Activated T-cell treated with anti-CD3 and anti-CD28 coated beads, Interleukin-2, amount 50 U/mL, for 4 hours (primary cell): ENCODE results near the gene MT1F. TPM values are rescaled to one million over a fixed set of nuclear protein-coding genes. Genes with fewer than 3 reads are reported as not detected.

ENCODE experiments used
- ATAC-seq, 2 donors: fragments of 200-7000 bp; cut with Tn5 transposase; one replicate each; pipeline ENCODE4 v1.10.0; 2021
- DNase-seq: peaks from one replicate; pipeline ENCODE4 v3.0.0-alpha.2; 2020
- H3K27me3 Mint-ChIP-seq: one replicate; pipeline ENCODE4 v1.8.0; 2021; ENCODE audit warnings: low read depth, mixed read lengths
- H3K36me3 Mint-ChIP-seq: one replicate; pipeline ENCODE4 v1.8.0; 2022; ENCODE audit warnings: mixed read lengths; ENCODE audit not compliant: insufficient read depth
- H3K4me1 Mint-ChIP-seq: one replicate; pipeline ENCODE4 v1.8.0; 2021; ENCODE audit warnings: low read depth, mixed read lengths
- H3K4me3 Mint-ChIP-seq: one replicate; pipeline ENCODE4 v1.8.0; 2021; ENCODE audit warnings: mild to moderate bottlenecking, moderate library complexity, mixed read lengths
- H3K9me3 Mint-ChIP-seq: one replicate; pipeline ENCODE4 v1.8.0; 2021; ENCODE audit warnings: mixed read lengths
- total RNA-seq, 3 donors: library from RNA; stranded (reverse); gene quantifications; one replicate each; pipeline ENCODE4 v1.2.1, GENCODE V29; 2021

MT1F gene
- total RNA-seq, result 10 to 100 TPM; 10.9 to 14.4 (median 12.4) TPM

DNA sequence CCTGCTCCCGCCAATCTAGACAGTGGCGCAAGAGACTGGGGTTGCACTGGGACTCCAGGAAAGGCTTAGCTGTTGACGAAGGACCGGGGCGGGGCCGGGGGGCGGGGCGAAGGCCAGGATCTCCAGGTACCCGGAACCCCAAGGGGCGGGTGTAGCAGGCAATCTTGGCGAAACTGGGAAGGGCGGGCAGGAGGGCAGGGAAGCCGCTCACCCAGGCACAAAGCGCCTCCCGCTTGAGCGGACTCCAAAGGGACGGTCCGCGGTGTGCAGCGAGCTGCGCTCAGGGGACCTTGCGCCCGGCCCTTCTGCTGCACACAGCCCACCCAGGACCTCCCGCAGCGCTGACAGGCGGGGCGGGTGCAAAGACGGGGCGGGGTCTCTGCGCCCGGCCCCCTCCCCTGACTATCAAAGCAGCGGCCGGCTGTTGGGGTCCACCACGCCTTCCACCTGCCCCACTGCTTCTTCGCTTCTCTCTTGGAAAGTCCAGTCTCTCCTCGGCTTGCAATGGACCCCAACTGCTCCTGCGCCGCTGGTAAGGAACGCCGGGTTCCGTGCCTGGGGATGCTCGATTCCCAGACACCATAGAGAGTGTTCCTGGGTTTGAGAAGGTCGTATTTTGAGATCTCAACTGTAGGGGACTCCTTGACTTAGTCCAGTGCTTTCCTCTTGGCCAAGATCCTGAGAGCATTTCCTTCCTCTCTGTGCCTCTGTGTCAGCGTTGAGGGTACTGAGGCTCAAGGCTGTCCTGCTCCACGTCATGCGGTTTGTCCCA lies at the start of gene MT1F:
MT1F (plus strand) TSS at position 405 of the 772 bp plus-strand sequence; CDS start at position 505, 100 bp downstream.
- peak; percentile 55 for DNase-seq
- Mint-ChIP-seq H3K4me3 (peak within 1 kb of the TSS; percentile 94), H3K27me3 (no peaks in the 10 kb centered on the region), H3K9me3 (no peaks in the 10 kb centered on the region), H3K36me3 (no peaks in the 10 kb centered on the region), H3K4me1 (peaks cover 25% of the 10 kb centered on the region)
- ATAC-seq, result peak; percentile 93 to 95

DNA sequence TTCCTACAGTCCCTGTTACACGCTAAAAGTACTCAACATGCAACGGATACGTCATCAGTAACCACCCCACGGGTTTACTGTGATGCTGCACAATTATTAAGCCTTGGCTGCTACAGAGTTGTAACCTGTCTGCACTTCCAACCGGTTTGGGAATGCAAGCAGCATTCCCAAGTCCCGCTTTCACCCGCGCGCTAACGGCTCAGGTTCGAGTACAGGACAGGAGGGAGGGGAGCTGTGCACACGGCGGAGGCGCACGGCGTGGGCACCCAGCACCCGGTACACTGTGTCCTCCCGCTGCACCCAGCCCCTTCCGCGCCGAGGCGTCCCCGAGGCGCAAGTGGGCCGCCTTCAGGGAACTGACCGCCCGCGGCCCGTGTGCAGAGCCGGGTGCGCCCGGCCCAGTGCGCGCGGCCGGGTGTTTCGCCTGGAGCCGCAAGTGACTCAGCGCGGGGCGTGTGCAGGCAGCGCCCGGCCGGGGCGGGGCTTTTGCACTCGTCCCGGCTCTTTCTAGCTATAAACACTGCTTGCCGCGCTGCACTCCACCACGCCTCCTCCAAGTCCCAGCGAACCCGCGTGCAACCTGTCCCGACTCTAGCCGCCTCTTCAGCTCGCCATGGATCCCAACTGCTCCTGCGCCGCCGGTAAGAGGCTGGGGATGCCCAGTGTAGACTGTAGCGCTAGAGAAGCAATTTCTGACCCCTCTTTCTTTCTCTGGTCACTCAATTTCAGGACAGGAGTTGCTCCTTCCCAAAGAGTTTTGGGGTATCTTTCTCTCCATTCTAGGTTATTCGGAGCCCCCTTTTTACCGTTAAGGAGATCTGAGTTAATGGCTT lies 49.5 kb upstream of the MT1F start, which contains the start of gene MT2A:
MT2A (plus strand) TSS at position 542 of the 833 bp plus-strand sequence; CDS start at position 614, 72 bp downstream.
- Mint-ChIP-seq H3K36me3 (no peaks in the 10 kb centered on the region), H3K4me1 (peaks cover 61% of the 10 kb centered on the region), H3K27me3 (no peaks in the 10 kb centered on the region), H3K4me3 (peak within 1 kb of the TSS; percentile 92), H3K9me3 (no peaks in the 10 kb centered on the region)
- ATAC-seq (peak; percentile 81 to 86), DNase-seq (peak; percentile 79)

DNA sequence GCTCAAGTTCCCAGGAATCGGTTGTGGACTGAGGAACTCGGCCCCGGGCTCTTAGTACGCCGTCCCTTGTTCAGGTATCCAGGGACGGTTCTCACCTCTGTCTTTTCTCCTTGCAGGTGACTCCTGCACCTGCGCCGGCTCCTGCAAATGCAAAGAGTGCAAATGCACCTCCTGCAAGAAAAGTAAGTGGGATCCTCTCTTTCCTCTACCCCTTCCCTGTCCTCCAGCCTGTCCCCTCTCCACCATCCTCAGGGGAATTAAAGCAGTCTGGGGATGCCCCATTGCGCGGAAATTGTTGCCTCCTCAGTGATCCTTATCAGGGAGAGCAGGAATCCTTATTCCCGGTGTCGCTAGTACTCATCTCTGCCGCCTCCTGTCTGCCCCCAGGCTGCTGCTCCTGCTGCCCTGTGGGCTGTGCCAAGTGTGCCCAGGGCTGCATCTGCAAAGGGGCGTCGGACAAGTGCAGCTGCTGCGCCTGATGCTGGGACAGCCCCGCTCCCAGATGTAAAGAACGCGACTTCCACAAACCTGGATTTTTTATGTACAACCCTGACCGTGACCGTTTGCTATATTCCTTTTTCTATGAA lies 48.8 kb upstream of the MT1F start:
- DNase-seq (no peak), ATAC-seq (no peak)
- H3K4me3 Mint-ChIP-seq, result peak overlapping the region; percentile 92
- no peaks in the 10 kb centered on the region for H3K27me3 Mint-ChIP-seq
- H3K9me3 Mint-ChIP-seq, result no peaks in the 10 kb centered on the region
- H3K4me1 Mint-ChIP-seq, result peaks cover 68% of the 10 kb centered on the region
- no peaks in the 10 kb centered on the region for H3K36me3 Mint-ChIP-seq

DNA sequence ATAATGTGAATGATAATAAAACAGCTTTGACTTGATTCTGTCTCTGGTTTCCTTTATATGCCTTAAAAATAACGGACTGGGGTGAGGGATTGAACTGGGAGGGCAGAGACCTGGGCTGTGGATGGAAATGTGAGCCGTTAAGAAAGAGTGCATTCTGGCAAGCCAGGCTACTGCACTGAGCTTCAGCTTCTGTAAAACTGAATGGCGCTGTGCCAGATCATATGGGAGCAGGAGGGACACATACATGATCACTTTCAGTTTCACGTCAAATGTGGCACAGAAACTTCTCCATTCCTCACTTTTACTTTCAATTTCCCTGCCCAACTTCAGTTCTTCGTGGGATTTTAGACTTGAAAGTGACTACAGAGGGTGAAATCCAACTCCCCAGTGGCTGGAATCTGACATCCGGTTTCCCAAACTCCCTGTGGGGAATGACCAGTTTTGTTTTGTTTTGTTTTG lies 48.3 kb upstream of the MT1F start:
- Mint-ChIP-seq H3K9me3 (no peaks in the 10 kb centered on the region), H3K4me3 (peak overlapping the region; percentile 92), H3K27me3 (no peaks in the 10 kb centered on the region), H3K4me1 (peaks cover 74% of the 10 kb centered on the region), H3K36me3 (no peaks in the 10 kb centered on the region)
- peak; percentile 36 to 43 for ATAC-seq
- DNase-seq, result peak; percentile 62

DNA sequence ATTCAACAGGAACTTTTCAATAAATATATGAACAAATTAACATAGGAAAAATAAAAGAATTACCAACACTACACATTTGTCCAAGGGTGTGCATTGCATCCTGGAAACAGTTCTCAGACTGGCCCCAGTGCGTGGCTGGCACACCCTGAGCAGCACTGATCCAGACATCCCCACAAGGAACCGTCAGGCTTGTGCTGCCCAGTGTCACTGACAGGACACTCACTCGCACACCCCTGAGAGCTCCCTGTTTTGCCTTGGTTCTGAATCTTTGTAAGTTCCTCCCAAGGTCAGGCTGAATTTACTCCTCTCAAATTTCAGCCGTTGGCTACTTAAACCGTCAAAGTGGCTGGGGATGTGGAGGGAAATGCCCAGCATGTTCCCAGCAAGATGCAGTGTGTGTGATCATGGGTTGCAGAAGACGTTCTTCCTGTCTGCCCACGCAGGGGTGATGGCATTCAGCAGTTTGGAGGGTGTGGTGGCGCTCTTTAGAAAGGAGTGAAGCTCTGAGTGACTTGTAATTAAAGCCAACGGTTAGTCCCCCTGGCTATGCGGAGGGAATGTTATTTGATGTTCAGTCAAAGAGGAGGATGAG lies 47.6 kb upstream of the MT1F start:
- H3K27me3 Mint-ChIP-seq, result no peaks in the 10 kb centered on the region
- H3K4me1 Mint-ChIP-seq, result peaks cover 79% of the 10 kb centered on the region
- no peaks in the 10 kb centered on the region for H3K36me3 Mint-ChIP-seq
- H3K9me3 Mint-ChIP-seq, result no peaks in the 10 kb centered on the region
- peak; percentile 46 to 49 for ATAC-seq
- DNase-seq, result peak; percentile 73
- peak overlapping the region; percentile 92 for H3K4me3 Mint-ChIP-seq

DNA sequence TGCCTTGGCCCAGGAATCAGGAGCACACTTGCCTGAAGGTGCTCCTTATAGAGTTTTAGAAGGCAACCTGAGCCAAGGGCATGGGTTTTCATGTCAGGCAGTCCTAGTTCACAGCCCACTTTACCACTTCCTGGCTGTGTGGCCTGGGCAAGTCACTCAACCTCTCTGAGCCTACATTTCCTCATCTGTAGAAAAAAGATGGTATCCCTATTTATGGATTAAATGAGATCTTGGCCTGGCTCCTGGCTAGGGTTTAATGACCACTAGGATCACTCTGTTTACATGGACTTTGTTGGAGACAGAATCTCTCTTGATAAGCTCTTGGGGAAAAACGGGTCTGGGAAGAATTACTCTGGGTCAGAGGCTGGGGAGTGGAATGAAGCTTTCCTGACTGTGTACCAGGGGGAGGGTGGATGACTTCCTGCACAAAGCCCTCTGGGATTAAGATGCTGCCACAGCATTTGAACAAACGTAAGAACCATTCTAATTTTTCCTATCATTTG lies 47.1 kb upstream of the MT1F start:
- peak overlapping the region; percentile 92 for H3K4me3 Mint-ChIP-seq
- H3K9me3 Mint-ChIP-seq, result no peaks in the 10 kb centered on the region
- ATAC-seq (peak in 1 of 2 donors; percentile 1), DNase-seq (no peak)
- H3K36me3 Mint-ChIP-seq, result no peaks in the 10 kb centered on the region
- H3K27me3 Mint-ChIP-seq, result no peaks in the 10 kb centered on the region
- H3K4me1 Mint-ChIP-seq, result peaks cover 81% of the 10 kb centered on the region

DNA sequence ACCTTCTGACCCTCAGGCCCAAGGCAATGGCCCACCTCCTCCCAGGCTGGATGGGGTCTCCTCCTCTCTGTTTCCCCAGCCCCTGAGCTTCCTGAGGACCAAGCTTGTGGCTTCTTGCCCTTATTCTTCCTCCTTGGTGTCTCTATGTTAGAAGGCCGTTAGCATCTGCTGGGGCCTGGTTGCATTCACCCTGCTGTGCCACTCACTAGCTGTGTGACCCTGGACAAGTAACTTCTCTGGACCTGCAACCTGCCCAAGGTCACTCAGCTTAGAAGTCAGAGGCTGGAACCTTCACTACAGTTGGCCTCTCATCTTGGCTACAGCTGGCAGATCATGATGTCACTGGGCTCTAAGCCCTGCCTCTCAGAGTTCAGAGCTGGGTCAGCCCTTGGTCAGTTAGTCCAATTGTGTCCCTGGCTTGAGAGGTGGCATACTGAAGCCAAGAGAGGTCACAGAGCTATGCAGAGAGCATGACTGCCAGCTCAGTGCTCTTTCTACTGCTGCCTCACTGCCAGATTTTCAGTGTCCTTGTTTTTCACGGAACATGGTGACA lies 46.4 kb upstream of the MT1F start:
- Mint-ChIP-seq H3K4me1 (peaks cover 76% of the 10 kb centered on the region), H3K9me3 (no peaks in the 10 kb centered on the region), H3K27me3 (no peaks in the 10 kb centered on the region), H3K36me3 (no peaks in the 10 kb centered on the region), H3K4me3 (peak overlapping the region; percentile 92)
- DNase-seq (no peak), ATAC-seq (no peak)

DNA sequence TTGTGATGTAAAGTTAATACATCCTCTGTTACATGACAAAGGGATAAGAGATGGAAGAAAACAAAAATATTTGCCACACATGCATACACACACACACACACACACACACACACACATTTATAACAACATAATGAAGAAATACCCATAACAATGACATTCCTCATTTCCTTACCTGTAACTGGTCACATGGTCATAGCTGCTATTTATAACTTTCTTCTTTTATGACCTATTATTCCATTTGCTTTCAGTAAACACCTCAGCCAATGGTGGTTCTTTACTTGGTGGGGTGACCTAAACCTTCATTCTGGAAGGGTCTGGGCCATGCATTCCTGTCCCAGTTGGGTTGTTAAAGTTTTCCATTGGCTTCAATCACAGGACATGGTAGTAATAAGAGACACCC lies 44.1 kb upstream of the MT1F start:
- H3K27me3 Mint-ChIP-seq, result peaks cover 18% of the 10 kb centered on the region
- ATAC-seq (no peak), DNase-seq (no peak)
- peaks cover 69% of the 10 kb centered on the region for H3K4me1 Mint-ChIP-seq
- no peak overlapping the region for H3K4me3 Mint-ChIP-seq
- no peaks in the 10 kb centered on the region for H3K9me3 Mint-ChIP-seq
- H3K36me3 Mint-ChIP-seq, result no peaks in the 10 kb centered on the region

DNA sequence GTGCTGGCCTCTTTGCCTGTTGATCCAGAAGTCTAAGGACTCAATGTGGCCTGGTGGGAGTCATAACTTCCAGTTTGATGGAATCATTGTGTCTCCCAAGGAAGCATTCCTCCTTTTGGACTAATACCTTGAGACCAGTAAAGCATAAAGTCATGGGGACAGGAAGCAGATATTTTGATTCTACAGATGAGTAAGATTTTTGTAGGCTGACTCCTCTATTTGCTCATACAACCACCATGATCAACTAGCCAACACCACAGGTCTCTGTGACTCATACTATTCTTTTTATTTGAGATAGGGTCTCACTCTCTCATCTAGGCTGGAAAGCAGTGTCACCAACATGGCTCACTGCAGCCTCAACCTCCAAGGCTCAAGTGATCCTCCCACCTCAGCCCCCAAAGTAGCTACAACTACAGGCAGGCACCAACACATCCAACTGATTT lies 43.2 kb upstream of the MT1F start:
- Mint-ChIP-seq H3K4me3 (peak overlapping the region; percentile 38), H3K4me1 (peaks cover 62% of the 10 kb centered on the region), H3K27me3 (peaks cover 21% of the 10 kb centered on the region), H3K36me3 (no peaks in the 10 kb centered on the region), H3K9me3 (no peaks in the 10 kb centered on the region)
- ATAC-seq, result peak; percentile 74 to 80
- DNase-seq, result no peak

DNA sequence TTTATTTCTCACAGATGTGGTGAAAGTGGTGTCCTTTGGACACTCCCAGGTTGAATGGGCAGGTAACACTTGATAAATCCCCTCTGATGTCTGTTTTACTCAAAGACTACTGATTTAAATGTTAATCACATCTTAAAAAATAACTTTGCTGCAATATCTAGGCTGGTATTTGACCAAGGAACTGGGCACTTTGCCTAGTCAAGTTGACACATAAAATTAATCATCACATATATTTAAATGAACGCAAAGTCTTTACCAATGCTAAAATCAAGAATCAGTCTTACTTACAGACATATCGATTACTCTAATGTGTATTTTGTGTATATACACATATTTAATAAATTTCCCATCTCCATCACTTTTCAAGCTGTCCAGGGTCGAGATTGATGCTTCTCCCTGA lies 42.4 kb upstream of the MT1F start:
- no peak overlapping the region for H3K4me3 Mint-ChIP-seq
- DNase-seq (no peak), ATAC-seq (no peak)
- peaks cover 21% of the 10 kb centered on the region for H3K27me3 Mint-ChIP-seq
- no peaks in the 10 kb centered on the region for H3K9me3 Mint-ChIP-seq
- peaks cover 55% of the 10 kb centered on the region for H3K4me1 Mint-ChIP-seq
- H3K36me3 Mint-ChIP-seq, result no peaks in the 10 kb centered on the region

DNA sequence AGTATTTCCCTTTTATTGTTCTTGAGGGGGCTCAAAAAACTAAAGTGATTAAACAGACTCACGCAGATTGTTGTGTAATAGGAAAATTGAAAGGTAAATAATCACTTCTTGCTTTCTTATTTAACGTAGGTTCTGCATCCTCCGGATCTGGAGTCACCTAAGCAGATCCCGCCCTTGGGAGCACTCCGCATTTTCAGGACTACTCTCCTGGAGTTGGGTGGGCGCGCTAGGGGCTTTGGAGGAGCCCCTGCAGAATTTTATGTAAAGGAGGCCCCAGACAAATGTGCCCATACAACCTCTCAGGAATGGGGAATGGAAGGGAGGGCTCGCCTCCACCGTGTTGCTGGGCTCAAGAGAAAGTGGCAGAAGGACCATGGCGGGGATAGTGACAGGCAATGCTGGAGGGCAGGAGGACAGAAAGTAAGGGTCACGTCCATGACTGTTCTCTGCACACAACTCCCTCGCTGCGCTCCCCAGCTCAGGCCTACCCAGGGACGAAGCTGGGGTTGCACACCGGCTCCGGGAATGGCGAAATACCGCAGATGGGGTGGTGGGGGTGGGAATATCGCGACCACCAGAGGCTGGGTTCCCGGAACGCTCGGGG lies 41.0 kb upstream of the MT1F start:
- ATAC-seq (no peak), DNase-seq (no peak)
- Mint-ChIP-seq H3K4me1 (peaks cover 41% of the 10 kb centered on the region), H3K27me3 (peaks cover 21% of the 10 kb centered on the region), H3K36me3 (no peaks in the 10 kb centered on the region), H3K9me3 (no peaks in the 10 kb centered on the region), H3K4me3 (no peak overlapping the region)

DNA sequence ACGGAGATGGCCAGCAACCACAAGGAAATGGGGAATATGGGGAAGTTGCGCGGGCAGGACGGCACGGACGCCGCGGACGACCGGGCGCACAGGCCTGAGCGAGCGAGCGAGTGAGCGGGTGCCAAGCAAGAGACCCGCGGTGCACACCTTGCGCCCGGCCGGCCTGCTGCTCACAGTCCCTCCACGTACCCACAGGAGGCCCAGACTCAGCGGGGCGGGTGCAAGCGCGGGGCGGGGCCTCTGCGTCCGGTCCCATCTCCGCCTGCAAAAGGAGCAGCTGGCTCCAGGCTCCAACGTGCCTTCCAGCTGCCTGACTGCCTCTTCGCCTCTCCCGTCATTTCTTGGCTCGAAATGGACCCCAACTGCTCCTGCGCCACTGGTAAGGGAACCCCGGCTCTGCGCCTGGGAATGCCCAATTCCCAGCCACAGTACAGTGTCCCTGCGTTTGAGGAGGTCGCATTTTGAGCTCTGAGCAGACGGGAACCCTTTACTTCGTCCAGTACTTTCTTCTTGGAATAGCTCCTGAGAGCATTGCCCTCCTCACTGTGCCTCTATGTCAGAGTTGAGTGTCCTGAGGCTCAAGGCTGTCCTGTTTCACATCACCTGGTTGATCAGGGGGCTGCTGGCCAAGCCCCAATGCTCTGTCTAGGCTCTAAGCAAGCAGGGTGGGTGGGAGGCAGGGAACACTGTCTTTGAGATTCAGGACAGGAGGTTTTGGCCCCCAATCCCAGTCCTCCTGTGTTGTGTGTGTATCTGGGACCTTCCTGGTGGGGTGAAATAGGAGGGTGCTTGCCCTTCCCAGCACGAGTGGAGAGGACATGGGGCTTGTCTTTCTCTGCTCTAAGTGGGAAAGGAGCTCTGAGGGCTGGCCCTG lies 40.3 kb upstream of the MT1F start:
- ATAC-seq, result peak; percentile 70 to 76
- peaks cover 21% of the 10 kb centered on the region for H3K27me3 Mint-ChIP-seq

More for the DNA sequence above, 40.3 kb upstream of the MT1F start:
- no peaks in the 10 kb centered on the region for H3K36me3 Mint-ChIP-seq
- H3K4me1 Mint-ChIP-seq, result peaks cover 36% of the 10 kb centered on the region
- peak overlapping the region; percentile 37 for H3K4me3 Mint-ChIP-seq
- H3K9me3 Mint-ChIP-seq, result no peaks in the 10 kb centered on the region
- DNase-seq, result no peak
